ENCODE measurements around the gene DAZL. TPM values are rescaled to one million over a fixed set of nuclear protein-coding genes. Genes with fewer than 3 reads are reported as not detected.
A peak's percentile ranks its signal among the peaks of the same experiment; 100 is the strongest.

The DAZL gene
- total RNA-seq, 2 donors from 2014 or later = not detected

DNA sequence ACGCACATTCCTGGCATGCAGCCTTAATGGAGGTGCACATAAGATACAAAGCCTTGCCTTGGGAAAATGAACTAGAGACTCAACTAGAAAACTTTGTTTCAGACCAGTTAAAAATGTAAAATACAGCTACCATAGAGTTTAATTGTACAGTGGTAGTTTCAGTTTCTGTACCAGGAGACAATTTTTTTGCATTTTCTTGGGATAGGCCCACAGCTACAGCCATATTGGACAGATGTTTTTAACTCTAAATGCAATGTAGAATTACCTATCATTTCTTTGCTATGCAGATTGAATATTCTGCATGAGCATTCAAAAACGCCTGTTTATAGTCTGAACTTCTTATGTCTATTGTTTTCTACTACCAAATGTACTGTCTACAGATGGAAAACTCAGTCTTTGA is 20.3 kb downstream of the DAZL start:
- H3K9me3 ChIP-seq (ENCODE audit: control insufficient read depth, low read length, poor library complexity, severe bottlenecking) = no peaks in the 10 kb centered on the region
- H3K27me3 Mint-ChIP-seq = no peaks in the 10 kb centered on the region
- peaks cover 3% of the 10 kb centered on the region for H3K4me1 Mint-ChIP-seq
- DNase-seq = no peak
- no peak overlapping the region for H3K4me3 Mint-ChIP-seq
- no peaks in the 10 kb centered on the region for H3K36me3 Mint-ChIP-seq (ENCODE audit: low read depth)
- no peak overlapping the region for H3K27ac Mint-ChIP-seq
- ATAC-seq = no peak

- Mint-ChIP-seq H3K36me3 (ENCODE audit: low read depth) (no peaks in the 10 kb centered on the region), H3K4me1 (no peaks in the 10 kb centered on the region), H3K27ac (no peak overlapping the region), H3K27me3 (no peaks in the 10 kb centered on the region), H3K4me3 (no peak overlapping the region)
- H3K9me3 ChIP-seq (ENCODE audit: control insufficient read depth, low read length, poor library complexity, severe bottlenecking) = no peaks in the 10 kb centered on the region
- no peak for ATAC-seq
- DNase-seq = no peak
Observed at GRCh38 chr3:16583551-16583950, 21.7 kb downstream of the DAZL start.

GRCh38 chr3:16570113-16570512 is 35.1 kb downstream of the DAZL start:
- no peaks in the 10 kb centered on the region for H3K9me3 ChIP-seq (ENCODE audit: control insufficient read depth, low read length, poor library complexity, severe bottlenecking)
- no peak for ATAC-seq
- no peaks in the 10 kb centered on the region for H3K36me3 Mint-ChIP-seq (ENCODE audit: low read depth)
- H3K27ac Mint-ChIP-seq = no peak overlapping the region
- H3K4me1 Mint-ChIP-seq = no peaks in the 10 kb centered on the region
- no peak overlapping the region for H3K4me3 Mint-ChIP-seq
- peaks cover 21% of the 10 kb centered on the region for H3K27me3 Mint-ChIP-seq
- no peak for DNase-seq

- no peak overlapping the region for H3K4me3 Mint-ChIP-seq
Observed at GRCh38 chr3:16568532-16568931, 36.7 kb downstream of the DAZL start.

DNA sequence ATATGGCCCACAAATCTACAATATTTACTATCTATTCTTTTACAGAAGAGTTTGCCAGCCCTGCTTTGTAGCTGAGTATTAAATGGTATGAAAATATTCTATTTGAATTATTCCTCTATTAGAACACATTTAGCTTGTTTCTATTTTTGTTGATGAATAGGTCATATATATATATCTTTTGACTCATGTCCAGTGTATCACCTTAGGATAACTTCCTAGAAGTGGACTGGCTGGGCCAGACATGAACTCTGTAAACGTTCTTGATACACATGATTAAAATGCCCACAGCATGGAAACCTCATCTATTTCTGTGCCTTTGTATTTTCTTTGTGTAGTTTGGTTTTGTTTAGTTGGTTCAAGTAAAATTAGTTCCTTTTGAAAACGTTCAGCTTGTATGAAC is 37.1 kb downstream of the DAZL start:
- no peaks in the 10 kb centered on the region for H3K4me1 Mint-ChIP-seq
- H3K9me3 ChIP-seq (ENCODE audit: control insufficient read depth, low read length, poor library complexity, severe bottlenecking) = no peaks in the 10 kb centered on the region
- DNase-seq (no peak), ATAC-seq (no peak)
- H3K36me3 Mint-ChIP-seq (ENCODE audit: low read depth) = no peaks in the 10 kb centered on the region
- no peak overlapping the region for H3K27ac Mint-ChIP-seq
- H3K27me3 Mint-ChIP-seq = peaks cover 19% of the 10 kb centered on the region
- no peak overlapping the region for H3K4me3 Mint-ChIP-seq

More at GRCh38 chr3:16568532-16568931, 36.7 kb downstream of the DAZL start:
- H3K9me3 ChIP-seq (ENCODE audit: control insufficient read depth, low read length, poor library complexity, severe bottlenecking) = no peaks in the 10 kb centered on the region
- Mint-ChIP-seq H3K36me3 (ENCODE audit: low read depth) (no peaks in the 10 kb centered on the region), H3K27me3 (peaks cover 21% of the 10 kb centered on the region), H3K4me1 (no peaks in the 10 kb centered on the region), H3K27ac (no peak overlapping the region)
- DNase-seq (no peak), ATAC-seq (no peak)

- peaks cover 2% of the 10 kb centered on the region for H3K36me3 Mint-ChIP-seq (ENCODE audit: low read depth)
- H3K4me1 Mint-ChIP-seq = no peaks in the 10 kb centered on the region
- H3K9me3 ChIP-seq (ENCODE audit: control insufficient read depth, low read length, poor library complexity, severe bottlenecking) = no peaks in the 10 kb centered on the region
- DNase-seq = no peak
- no peak overlapping the region for H3K4me3 Mint-ChIP-seq
- peaks cover 26% of the 10 kb centered on the region for H3K27me3 Mint-ChIP-seq
- ATAC-seq = no peak
- no peak overlapping the region for H3K27ac Mint-ChIP-seq
Observed at GRCh38 chr3:16559653-16560365, 45.4 kb downstream of the DAZL start.

- no peak overlapping the region for H3K27ac Mint-ChIP-seq
- no peak for DNase-seq
- no peaks in the 10 kb centered on the region for H3K4me1 Mint-ChIP-seq
- peaks cover 49% of the 10 kb centered on the region for H3K27me3 Mint-ChIP-seq
- H3K9me3 ChIP-seq (ENCODE audit: control insufficient read depth, low read length, poor library complexity, severe bottlenecking) = no peaks in the 10 kb centered on the region
- no peak overlapping the region for H3K4me3 Mint-ChIP-seq
- H3K36me3 Mint-ChIP-seq (ENCODE audit: low read depth) = peaks cover 2% of the 10 kb centered on the region
- ATAC-seq = no peak
Observed at GRCh38 chr3:16554126-16554525, 51.1 kb downstream of the DAZL start.

- no peaks in the 10 kb centered on the region for H3K36me3 Mint-ChIP-seq (ENCODE audit: low read depth)
- H3K9me3 ChIP-seq (ENCODE audit: control insufficient read depth, low read length, poor library complexity, severe bottlenecking) = no peaks in the 10 kb centered on the region
- H3K27me3 Mint-ChIP-seq = peaks cover 43% of the 10 kb centered on the region
- no peak overlapping the region for H3K4me3 Mint-ChIP-seq
- DNase-seq (no peak), ATAC-seq (no peak)
- no peaks in the 10 kb centered on the region for H3K4me1 Mint-ChIP-seq
- H3K27ac Mint-ChIP-seq = no peak overlapping the region
Observed at GRCh38 chr3:16552757-16553156, 52.5 kb downstream of the DAZL start.

DNA sequence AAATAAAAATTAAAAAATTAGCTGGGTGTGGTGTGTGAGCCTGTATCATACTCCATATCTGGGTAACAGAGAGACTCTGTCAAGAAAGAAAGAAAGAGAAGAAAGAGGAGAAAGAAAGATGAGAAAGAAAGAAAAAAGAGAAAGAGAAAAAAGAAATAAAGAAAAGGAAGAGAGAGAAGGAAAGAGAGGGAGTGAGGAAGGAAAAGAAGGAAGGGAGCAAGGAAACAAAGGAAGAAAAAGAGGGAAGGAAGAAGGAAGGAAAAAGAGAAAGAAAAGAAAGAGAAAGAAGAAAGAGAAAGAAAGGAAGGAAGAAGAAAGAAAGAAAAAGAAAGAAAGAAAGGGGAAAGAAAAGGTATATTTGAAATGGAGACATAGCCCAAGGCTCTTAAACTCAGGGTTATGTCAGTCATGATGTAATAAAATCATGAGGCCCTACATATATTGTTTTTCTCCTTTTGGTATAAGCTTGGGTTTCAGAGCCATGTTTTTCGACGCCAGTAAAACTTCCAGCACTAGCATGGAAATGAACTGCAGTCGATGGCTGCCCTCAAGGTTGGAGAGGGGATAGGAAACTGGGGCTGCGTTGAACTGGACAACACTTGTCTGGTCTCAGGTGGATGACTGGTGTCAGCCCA is 53.8 kb downstream of the DAZL start:
- ATAC-seq = no peak
- no peaks in the 10 kb centered on the region for H3K9me3 ChIP-seq (ENCODE audit: control insufficient read depth, low read length, poor library complexity, severe bottlenecking)
- Mint-ChIP-seq H3K4me1 (no peaks in the 10 kb centered on the region), H3K27me3 (peaks cover 41% of the 10 kb centered on the region), H3K36me3 (ENCODE audit: low read depth) (no peaks in the 10 kb centered on the region), H3K27ac (peak overlapping the region; percentile 93), H3K4me3 (no peak overlapping the region)
- no peak for DNase-seq

DNA sequence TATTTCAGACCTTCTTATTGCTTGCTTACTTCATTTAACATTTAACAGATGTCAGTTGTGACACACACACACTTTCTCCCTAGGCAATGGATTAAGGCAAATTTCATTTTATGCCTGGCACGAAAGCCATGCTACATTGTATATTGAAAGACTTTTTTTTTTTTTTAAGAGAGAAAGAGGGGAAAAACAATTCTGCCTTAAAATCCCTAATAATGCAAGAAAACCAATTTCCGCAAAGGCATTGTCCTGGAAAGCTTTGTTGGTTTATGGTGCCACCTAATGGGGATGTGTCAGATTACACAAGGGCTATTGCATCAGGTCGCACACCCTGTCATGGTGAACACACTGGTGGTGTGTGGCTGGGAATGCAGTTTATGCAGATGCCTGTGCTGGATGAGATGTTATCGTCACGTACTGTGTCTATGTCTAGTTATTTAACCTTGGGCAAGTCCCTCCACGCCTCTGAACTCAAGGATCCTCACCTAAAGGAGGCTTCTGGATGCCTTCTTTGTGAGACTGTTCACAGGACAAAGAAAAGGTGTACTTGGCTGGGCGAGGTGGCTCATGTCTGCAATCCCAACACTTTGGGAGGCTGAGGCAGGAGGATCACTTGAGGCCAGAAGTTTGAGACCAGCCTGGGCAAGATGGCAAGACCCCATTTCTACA is 54.4 kb downstream of the DAZL start:
- peak overlapping the region; percentile 93 for H3K27ac Mint-ChIP-seq
- H3K4me3 Mint-ChIP-seq = no peak overlapping the region
- H3K27me3 Mint-ChIP-seq = peaks cover 39% of the 10 kb centered on the region
- peak; percentile 32 to 70 (median 44) for DNase-seq
- no peaks in the 10 kb centered on the region for H3K36me3 Mint-ChIP-seq (ENCODE audit: low read depth)
- peaks cover 2% of the 10 kb centered on the region for H3K4me1 Mint-ChIP-seq
- H3K9me3 ChIP-seq (ENCODE audit: control insufficient read depth, low read length, poor library complexity, severe bottlenecking) = no peaks in the 10 kb centered on the region
- peak; percentile 100 for ATAC-seq

- peaks cover 35% of the 10 kb centered on the region for H3K27me3 Mint-ChIP-seq
- no peaks in the 10 kb centered on the region for H3K9me3 ChIP-seq (ENCODE audit: control insufficient read depth, low read length, poor library complexity, severe bottlenecking)
- no peaks in the 10 kb centered on the region for H3K36me3 Mint-ChIP-seq (ENCODE audit: low read depth)
- peaks cover 2% of the 10 kb centered on the region for H3K4me1 Mint-ChIP-seq
- no peak overlapping the region for H3K4me3 Mint-ChIP-seq
- no peak for DNase-seq
- ATAC-seq = no peak
- peak overlapping the region; percentile 93 for H3K27ac Mint-ChIP-seq
Observed at GRCh38 chr3:16550305-16550675, 54.9 kb downstream of the DAZL start.

GRCh38 chr3:16548721-16549120 is 56.5 kb downstream of the DAZL start:
- DNase-seq (no peak), ATAC-seq (no peak)
- Mint-ChIP-seq H3K4me3 (no peak overlapping the region), H3K27me3 (peaks cover 23% of the 10 kb centered on the region), H3K27ac (no peak overlapping the region), H3K4me1 (peaks cover 2% of the 10 kb centered on the region), H3K36me3 (ENCODE audit: low read depth) (no peaks in the 10 kb centered on the region)
- H3K9me3 ChIP-seq (ENCODE audit: control insufficient read depth, low read length, poor library complexity, severe bottlenecking) = no peaks in the 10 kb centered on the region

DNA sequence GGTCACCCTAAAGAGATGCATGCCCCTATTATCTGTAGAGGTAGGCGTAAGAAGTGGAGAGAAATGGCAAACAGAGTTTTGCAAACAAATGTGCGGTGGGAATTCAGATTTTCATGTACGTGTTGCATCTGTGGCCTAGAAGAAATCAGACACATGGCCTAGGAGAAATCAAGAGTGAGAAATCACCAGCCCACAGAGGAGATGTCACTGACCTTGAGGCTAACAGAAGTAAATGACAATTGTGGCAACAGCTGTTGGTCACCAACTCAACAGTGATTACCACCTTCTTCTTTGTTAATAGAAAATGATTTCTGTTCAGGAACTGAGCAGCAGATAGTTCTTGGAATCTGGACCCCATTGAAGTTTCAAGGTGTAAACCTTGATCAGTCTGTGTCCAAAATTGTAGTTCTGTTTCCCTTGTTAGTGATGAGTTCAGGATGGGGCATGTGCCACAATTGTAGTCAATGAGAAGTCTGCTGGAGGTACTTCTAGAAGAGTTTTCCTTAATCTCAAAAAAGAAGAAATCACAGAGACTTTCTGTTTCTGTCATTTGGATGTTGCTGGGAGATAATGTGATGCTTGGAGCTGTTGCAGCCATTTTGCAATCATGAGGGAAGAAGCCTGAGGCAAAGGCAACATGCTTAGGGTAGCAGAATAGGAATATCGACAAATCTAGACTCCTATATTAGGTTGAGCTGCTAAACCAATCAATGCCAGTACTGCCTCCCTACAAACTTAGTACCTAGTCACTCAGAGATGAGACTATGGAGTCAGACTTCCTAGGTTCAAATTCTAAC is 57.5 kb downstream of the DAZL start:
- Mint-ChIP-seq H3K4me3 (no peak overlapping the region), H3K27me3 (peaks cover 14% of the 10 kb centered on the region), H3K27ac (no peak overlapping the region), H3K4me1 (peaks cover 2% of the 10 kb centered on the region), H3K36me3 (ENCODE audit: low read depth) (no peaks in the 10 kb centered on the region)
- no peak for ATAC-seq
- no peaks in the 10 kb centered on the region for H3K9me3 ChIP-seq (ENCODE audit: control insufficient read depth, low read length, poor library complexity, severe bottlenecking)
- no peak for DNase-seq
